NCI-H146 treated with DMSO at 0.1 percent for 48 hours (cell line): Measurements from ENCODE around the gene SLC38A3.
"Not testable (repeated sequence)": the region's sequence is repeated elsewhere in the genome, so short reads cannot be mapped to it uniquely, and the experiment has no call there.

Source experiments
- DNase-seq: peaks from one replicate; lab custom pipeline; 2025; ENCODE audit not compliant: unreplicated experiment; lab: John Stamatoyannopoulos, UW

SLC38A3 gene

DNA sequence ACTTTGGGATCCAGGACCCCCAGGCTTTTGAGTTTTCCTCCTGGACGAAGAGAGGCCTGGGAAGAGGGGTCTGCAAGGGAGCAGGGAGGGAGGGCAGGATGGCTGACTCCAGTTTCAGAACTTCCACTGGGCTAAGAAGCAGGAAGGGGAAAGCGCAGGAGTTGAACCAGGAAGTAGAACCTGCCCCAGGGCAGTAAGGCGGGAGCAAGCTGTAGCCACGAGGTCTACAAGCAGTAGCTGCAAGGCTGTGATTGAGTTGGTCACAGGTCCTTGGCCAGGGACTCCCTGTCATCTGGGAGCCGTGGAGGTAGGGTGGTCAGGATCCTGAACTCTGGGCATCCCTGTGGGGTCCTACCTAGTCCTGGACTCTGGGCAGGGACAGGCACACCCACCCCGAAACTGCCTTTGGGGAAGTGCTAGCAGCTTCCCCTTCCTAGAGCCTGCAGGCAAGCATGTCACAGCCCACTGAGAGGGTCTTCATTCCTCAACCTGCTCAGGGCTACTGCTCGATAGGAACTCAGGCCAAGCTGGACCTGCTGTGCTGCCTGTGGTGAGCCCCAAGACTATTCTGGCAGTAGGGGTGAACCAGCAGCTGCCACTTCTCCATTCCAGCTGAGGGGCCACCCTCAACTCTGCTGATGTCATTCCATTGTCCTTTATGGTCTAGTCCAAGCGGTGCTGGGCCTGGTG is 25.2 kb downstream of the SLC38A3 start:
- no peak for DNase-seq

DNA sequence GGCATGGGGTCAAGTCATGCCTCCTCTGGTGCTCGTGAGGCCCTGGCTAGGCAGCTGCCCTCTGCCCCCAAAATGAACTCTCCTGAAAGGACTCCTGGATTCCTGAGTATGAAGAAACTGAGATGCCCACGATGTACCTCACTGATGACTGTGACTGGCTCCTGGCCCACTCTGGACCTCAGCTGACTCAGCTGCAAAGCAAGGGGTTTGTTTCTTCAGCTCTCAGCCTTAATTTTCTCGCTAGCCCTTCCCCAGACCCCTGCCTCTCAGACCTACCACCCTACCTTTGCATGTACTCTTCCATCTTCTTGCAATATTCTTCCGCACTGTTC is 25.7 kb downstream of the SLC38A3 start:
- no peak for DNase-seq

DNA sequence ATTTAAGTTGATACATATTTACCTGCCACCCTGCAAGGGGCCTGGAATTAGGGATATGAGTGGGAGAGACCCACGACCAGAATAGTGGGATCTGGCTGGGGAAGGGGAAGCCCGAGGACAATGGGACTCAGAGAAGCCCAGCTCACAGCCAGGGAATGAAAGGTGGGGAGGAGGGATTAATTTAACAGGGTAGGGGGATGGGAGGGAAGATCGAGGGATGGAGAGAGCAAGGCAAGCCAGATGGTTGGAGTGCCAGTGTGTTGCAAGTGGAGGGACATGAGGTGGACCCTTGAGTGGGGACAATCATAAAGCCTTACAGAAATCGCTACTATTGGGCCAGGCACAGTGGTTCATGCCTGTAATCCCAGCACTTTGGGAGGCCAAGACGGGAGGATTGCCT is 26.5 kb downstream of the SLC38A3 start:
- no peak for DNase-seq

DNA sequence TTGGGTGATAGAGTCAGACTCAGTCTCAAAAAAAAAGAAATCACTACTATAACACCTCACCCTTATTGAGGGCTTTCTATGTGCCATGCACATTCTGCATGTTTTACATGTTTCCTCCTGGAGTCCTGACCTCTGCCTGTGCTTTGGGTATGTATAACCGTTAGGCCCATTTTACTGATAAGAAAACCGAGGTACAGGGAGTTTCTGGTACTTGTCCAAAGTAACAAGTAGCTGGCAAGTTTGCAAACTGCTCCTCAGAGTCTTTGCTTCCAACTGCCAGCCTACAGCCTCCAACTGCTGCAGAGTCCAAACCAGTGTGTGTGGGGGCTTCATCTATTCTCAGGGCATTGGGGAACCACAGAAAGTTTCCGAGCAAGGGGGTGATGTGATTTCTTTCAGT is 27.2 kb downstream of the SLC38A3 start:
- DNase-seq: no peak

DNA sequence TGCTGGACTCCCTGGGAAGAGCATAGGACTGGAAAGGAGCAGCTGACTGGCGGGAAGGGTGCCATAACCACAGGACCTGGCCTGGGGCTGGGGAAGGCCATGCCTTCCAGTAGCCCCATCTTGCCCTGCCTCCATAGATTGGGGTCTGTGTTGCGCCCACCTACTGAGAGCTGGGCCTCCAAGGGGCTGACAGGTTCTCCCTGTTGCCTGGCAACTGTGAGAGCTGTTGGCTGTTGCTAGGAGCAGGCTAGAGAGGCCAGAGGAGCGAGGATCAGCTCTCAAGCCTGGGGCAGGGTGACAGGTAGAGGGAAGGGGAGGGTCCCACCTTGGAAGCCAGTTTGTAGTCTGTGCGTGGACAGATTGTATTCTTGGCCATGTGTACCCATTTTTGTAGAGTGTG is 28.1 kb downstream of the SLC38A3 start:
- no peak for DNase-seq

DNA sequence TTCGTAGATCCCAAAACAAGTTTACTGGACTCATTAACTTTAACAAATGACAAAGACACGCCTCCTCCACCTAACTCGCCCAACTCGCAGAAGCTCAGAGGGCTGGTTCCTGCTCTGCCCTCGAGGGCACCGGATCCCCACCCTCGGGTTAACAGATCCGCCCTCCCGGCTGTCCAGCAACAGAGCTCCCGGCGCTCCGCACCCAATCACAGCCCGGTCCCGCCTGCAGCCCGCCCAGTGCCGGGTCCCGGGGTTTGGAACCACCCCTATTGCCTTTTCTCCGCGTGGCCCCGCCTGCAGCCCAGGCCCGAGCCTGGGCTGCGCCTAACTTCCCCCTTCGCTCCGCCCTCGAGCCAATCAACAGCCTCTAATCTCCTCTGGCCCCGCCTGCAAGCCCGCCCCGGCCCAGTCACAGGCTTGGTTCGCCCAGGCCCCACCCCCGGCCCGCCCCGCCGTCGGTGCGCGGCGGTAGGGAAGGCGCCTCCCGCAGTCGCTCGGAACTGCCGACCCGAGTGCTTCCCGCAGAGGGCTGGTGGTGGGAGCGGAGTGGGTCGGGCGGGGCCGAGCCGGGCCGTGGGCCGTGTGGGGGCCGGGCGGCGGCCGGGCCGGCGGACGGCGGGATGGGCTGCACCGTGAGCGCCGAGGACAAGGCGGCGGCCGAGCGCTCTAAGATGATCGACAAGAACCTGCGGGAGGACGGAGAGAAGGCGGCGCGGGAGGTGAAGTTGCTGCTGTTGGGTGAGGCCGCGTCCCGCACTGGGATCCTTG is 30.8 kb downstream of the SLC38A3 start, which contains the start of gene GNAI2:
TSS of gene GNAI2 (plus strand) at position 489 of the 768 bp plus-strand sequence. CDS start at position 621, 132 bp downstream.
- peak; percentile 90 for DNase-seq

DNA sequence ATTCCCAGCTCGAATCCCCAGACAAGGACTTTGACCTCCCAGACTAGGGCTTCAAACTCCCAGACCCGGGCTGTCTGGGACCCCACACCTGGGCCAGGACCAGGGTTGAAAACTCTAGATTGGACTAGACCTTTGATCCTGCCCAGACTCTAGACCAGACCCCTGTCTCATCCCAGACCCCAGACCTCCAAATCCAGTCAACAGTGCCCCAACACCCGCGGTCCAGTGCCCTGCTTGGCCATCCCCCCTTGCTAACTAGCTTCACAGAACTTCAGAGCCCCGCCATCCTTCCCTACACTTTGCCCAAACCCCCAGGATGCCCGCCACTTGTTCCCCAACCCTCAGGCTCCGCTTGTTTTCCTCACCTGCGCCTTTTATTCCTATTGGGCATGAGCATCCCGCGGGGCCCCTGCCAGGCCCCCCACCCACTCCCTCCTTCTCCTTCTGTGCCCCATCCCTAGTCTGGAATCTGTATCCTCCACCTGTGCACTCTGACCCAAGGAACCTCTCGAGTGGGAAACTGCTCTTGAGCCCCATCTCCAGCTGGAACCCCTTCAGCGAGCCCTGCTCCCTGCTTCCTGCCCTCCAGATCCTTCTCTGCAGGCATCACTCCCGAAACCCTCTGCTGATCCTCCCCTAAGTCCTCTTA is 31.5 kb downstream of the SLC38A3 start:
- no peak for DNase-seq

DNA sequence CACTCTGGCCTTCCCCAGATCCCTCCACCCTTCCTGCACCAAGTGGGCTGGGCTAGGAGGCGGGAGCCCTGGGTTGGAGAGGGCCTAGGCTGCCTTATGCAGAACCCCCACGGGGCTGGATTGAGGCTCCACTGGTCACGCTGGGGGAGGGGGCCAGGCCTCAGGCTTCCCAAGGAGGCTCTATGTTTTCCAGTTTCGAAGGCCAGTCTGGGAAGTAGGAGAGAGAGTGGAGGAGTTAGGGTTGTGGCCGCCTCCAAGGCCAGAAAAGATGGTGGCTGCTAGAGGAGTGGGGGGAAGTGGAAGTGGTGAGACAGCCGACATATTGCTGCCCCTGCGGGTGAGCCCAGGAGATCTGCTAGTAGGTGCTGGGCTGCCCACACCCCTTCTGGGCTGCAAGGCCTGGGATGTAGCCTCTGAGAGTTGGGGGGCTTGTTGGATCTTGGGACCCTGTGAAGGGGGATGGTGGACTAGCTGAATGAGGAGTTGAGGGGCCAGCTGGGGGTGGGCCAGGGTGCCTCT is 32.1 kb downstream of the SLC38A3 start:
- DNase-seq: no peak

DNA sequence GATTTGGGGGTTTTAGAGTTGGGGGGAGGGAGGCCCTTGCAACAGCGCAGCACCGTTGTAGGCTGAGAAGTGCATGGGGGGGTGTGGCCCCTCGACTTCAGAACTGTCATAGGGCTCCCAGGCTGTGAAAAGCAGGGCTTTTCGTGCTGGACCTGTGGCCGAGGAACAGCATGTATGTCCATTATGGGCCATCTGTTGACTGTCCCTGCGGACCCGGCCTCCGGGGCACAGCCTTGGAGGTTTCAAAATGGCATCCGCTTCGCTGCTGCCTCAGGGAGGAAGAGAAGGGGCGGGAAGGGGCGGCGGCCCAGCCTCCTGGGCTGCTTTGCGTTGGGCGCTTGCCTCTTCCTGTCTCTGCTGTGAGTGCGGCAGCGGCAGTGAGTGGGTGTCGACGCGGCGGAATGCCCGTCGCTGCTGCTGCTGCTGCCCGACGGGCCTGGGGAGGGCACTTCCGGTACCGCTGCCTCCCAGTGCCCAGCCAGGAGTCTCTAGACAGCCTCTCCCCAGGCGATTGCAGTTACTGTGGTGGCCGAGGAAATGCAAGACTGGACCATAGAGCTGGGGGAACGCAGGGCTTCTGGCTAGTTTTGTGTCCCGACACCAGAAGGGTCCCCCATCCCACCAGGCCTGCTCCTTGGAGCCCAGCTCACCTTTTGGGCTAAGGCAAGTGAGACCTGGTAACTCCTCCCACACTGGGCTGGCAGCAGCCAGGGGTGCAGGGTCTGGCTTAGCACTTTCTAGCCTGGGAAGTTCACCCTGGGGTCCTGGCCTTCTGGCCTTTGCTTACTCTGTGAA is 32.9 kb downstream of the SLC38A3 start:
- peak; percentile 29 for DNase-seq

DNA sequence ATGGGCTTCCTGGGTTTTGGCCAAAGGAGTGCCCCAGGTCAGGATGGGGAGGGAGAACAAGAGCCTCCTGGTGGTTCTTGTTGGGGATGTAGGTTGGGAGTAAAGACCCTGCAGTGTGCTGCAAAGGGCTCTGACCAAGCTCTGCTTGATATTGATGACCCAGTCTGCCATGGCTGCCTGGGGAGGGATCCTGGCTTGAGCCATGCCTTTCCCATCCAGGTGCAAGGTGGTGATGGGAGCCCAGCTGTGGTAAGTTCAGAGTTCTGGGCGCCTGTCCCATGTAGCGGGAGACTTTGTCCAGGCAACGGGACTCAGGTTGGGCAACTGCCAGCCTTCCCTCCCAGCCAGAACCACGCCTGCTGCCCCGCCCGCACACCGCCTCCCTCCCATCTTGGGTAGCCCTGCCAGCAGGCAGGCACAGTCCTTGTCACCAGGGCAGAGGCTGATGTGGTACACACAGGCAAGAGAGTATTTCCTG is 33.5 kb downstream of the SLC38A3 start:
- DNase-seq: no peak

DNA sequence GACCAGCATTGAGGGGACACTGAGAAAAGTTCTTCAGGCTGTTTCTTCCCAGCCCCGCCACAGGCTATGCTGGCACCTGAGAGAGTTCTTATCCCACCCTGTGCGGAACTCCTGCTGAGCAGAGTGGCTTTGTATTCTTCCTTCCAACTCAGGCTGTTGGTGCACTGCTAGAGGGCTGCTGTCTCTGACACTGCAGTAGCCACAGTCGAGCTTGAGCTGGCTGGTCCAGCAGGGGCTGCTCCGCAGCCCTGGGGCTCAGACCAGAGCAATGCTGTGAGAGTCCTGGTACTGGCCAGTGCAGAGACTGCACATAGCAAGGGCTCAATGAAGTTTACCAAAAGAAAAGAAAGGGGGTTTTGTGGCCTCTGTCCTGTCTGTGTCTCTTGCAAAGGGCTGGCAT is 34.6 kb downstream of the SLC38A3 start:
- no peak for DNase-seq

DNA sequence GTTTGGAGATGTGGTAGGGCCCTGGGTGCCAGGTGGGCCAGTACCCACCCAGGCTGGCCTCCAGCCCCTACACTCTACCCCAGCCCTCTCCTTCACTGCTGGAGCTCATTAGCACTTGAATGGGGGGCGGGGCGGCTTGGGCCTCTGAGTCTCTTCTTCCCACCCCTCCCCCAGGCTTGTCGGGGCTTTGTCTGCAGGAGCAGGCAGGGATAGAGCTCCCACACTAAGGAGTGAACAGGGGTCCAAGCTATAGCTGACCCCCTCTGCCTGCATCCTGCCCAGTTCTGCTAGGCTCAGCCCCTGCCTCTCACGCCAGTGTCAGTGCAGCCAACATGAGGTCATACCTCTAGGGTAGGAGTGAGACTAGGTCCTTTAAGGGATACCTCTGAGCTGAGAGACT is 36.1 kb downstream of the SLC38A3 start:
- peak; percentile 32 for DNase-seq

DNA sequence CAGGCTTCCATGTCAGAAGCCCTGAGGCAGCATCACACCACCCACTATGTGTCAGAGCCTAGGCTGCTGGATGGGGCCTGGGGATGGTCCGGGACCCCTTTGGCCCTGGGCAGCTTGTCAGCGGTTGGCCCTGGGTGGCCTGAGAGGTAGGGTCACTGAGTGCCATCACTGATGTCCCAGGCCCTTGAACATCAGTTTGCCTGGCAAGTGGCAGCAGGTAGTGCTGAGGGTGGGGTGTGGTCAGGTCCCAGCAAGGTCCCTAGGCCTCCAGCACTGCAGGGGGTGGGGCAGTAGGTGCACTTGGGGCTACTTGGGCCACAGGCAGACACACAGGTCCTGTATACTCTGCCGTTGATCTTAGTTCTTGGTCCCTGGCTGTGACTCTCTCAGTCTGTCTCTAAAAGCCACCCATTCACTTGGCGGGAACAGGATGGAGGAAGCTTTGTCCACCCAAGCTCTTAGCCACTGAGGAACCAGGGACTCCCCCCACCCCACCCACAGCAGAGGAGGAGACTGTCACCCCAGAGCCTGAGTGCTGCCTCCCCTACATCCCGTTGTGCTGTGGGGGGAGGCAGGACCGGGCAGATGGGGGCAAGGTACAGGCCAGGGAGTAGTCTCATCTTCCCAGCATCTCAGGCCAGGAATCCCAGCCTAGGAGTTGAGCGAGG is 36.8 kb downstream of the SLC38A3 start:
- no peak for DNase-seq

DNA sequence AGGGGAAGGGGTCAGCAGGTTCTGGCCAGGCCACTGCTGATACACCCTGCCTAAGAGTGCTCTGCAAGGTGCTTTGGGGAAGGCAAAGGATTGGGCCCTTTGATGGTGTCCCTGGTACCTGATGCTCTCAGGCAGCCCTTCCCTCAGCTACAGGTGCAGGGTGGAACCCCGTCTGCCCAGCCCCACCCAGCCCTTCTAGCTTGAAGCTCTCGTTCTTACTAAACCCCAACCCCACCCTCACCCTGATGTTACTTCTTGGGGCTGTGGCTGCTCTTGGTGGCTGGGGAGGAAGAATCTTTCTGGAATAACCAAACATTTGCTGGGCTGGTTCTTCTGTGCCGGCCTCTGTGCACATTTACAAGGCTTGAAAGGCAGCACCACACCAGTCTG is 37.3 kb downstream of the SLC38A3 start:
- no peak for DNase-seq

DNA sequence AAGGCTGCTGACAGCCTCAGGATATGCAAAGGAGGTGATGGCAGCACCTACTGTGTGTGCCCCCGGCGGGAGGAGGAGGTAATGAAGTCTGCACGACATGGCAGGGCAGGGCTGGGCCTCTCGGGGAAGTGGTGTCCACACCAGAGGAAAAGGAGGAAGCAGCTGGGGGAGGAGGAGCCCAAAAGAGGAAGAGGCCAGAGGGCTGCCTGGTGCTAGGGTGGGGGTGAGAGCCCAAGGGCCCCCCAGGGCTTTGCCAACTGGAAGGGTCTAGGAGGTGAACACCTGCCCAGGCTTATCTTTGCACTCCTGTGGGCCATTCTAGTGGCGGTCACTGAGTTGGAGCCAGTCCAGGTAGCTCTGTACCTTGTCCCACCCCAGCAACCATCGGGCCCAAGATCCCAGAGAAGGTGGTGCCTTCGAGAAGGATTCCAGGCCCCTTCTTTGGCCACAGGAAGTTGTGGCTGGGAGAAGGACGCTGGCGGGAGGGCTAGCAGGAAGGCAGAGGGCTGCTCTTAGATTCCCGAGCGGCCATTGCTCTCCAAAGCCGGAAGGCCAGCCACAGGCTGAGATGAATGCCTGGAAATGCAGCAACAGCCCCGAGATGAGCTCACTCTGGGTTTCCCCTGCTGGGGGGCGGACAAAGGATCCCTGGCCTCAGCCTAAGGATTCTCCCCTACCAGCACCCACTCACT is 37.9 kb downstream of the SLC38A3 start:
- no peak for DNase-seq

DNA sequence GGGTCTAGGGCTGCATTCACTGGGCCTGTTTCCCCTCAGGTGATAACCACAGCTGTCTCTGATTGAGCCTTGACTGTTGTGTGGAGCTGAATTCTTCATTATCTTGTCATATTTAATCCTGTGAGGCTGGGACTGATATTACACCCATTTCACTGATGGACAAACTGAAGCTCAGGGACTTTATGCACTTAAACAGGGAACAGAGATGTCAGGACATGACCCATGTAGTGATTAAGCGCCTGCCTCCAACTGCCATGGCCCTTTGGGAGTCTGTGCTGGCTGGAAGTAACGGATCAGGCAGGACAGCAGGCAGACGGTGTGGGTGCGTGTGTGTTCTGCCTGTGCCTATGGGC is 38.4 kb downstream of the SLC38A3 start:
- no peak for DNase-seq

DNA sequence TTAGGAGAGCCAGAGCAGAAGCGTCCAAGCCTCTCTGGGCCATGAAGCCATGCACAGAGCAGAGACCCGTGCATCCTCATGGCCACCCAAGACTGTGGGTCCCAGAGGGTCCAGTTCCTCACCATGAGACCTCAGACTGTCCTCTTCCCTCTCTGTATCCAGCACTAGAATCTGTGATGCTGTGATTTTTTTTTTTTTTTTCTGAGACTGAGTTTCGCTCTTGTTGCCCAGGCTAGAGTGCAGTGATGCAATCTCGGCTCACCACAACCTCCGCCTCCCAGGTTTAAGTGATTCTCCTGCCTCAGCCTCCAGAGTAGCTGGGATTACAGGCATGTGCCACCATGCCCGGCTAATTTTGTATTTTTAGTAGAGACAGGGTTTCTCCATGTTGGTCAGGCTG is 39.7 kb downstream of the SLC38A3 start:
- not testable (repeated sequence) for DNase-seq

DNA sequence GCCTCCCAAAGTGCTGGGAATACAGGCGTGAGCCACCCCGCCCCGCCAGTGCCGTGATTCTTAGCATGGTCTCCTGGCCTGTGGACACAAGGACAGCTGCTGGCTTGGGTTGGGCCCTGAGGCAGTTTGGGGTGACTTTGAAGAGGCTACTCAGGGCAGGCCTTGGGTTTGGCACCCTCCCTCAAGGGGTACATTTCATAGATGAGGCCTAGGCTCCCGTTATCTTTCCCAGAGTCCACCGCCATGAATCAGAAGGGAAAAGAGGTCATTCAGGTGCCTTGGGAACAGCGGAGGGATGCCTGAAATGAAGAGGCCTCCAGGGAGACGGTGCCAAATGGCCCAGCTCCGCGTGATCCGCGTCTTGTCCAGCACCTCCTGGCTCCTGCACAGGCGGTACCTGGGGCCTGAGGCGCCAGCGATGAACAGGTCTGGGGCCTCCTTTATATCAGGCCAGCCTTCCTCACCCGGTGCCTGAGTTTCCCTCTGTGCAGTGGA is 40.2 kb downstream of the SLC38A3 start:
- no peak for DNase-seq

DNA sequence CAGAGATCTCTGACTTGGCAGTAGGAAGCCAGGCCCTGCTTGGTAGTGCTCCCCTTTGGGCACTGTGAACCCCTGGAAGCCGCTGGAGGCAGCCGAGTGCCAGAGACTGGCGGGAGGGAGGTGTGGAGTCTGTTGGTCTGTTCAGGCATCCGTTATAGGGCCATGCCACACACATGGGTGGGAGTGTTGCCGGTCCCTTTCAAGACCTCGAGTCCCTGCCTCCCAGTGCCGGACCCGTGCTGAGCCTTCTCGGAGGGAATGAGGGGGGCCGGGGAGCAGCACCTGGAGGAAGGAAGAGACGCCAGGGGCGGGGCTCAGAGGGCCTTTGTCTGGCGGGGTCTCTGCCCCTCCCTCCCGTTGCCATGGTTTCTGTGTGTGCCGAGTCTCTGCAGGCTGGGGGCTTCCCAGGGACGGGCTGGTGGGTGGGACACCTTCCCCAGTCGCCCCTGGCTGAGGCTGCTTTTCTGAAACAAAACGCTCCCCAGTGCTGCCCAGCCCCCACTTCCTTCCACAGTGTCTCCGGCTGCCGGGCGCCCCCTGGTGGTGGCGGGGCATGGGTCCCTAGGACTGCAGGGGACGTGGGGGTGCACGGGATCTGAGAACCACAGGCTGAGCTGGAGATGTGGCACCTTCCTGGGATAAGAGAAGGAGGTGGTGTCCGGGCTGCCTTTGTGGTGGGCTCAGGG is 40.9 kb downstream of the SLC38A3 start:
- DNase-seq: peak; percentile 51
